GM18507 (cell line): ENCODE results near the gene RGS17.
A peak's percentile ranks its signal among the peaks of the same experiment; 100 is the strongest.
"Not testable (repeated sequence)": the region's sequence is repeated elsewhere in the genome, so short reads cannot be mapped to it uniquely, and the experiment has no call there.

Source experiments
- DNase-seq: peaks from one replicate; pipeline ENCODE4 v3.0.0; 2011; ENCODE audit warnings: low read depth; ENCODE audit not compliant: insufficient read length; ENCODE audit errors: extremely low spot score
- FAIRE-seq: peaks from 2 replicates; lab custom pipeline; 2011; peaks lifted over from hg19 to GRCh38; lab: Jason Lieb, UNC

RGS17 gene

GRCh38 chr6:152976749-152977148, 154.3 kb downstream of the RGS17 start:
- no peak for FAIRE-seq
- no peak for DNase-seq

GRCh38 chr6:152975204-152975915, 155.7 kb downstream of the RGS17 start:
- FAIRE-seq: peak; percentile 60
- DNase-seq: no peak

GRCh38 chr6:152973916-152974315, 157.2 kb downstream of the RGS17 start:
- FAIRE-seq (no peak), DNase-seq (no peak)

- no peak for FAIRE-seq
- no peak for DNase-seq
Measured at GRCh38 chr6:152969688-152970418, 161.2 kb downstream of the RGS17 start.

- not testable (repeated sequence) for DNase-seq, FAIRE-seq
Measured at GRCh38 chr6:152966168-152966894, 164.8 kb downstream of the RGS17 start.

DNA sequence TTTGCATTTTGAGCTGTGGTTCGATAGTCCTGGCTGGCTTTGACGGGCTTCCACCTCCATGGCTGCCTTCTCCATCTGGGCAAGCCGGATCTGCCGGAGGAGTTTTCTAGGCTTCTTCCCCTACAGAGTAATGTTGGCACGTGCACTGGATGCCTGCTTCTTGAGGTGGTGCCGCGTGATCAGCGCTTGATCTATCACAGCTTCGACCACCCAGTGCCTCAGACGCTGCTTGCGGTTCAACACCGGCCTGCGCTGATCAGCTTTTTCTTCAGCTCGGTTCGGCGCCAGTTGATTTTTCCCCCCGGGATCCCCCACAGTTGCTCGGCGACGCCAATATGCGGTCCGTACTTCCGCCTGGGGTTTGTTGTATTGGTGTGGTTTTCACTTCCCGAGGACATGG, 171.7 kb downstream of the RGS17 start:
- DNase-seq (no peak), FAIRE-seq (no peak)

- FAIRE-seq: no peak
- no peak for DNase-seq
Measured at GRCh38 chr6:152957796-152958195, 173.3 kb downstream of the RGS17 start.
